Thoracic aorta (tissue), 2 donors: ENCODE measurements around the gene PARD3. TPM values are rescaled to one million over a fixed set of nuclear protein-coding genes. Genes with fewer than 3 reads are reported as not detected.

Experiments
- ATAC-seq: fragments of 150-250 bp; one replicate; pipeline ENCODE4 v1.8.0; 2017; ENCODE audit warnings: low read depth; ENCODE audit not compliant: insufficient number of reproducible peaks, low FRiP score
- DNase-seq: peaks from one replicate; pipeline ENCODE4 v3.0.0-alpha.2; 2020; ENCODE audit warnings: low spot score
- H3K27ac ChIP-seq, 2 donors: fragments of 200-600 bp; sonication (generic); 1 replicate in 1 of 2; 2 replicates in 1 of 2; pipeline ENCODE4 v1.5.1; 2016; ENCODE audit warnings: mild to moderate bottlenecking in 2 of 2, moderate library complexity in 2 of 2
- H3K27me3 ChIP-seq: fragments of 200-600 bp; sonication (generic); replicated peaks from 2 replicates; pipeline ENCODE4 v1.6.0; 2016; ENCODE audit warnings: mild to moderate bottlenecking; ENCODE audit not compliant: insufficient read depth
- H3K36me3 ChIP-seq: fragments of 200-600 bp; sonication (generic); one replicate; pipeline ENCODE4 v1.5.1; 2016
- H3K4me1 ChIP-seq, 2 donors: fragments of 200-600 bp; sonication (generic); 1 replicate in 1 of 2; 2 replicates in 1 of 2; pipeline versions ENCODE4 v1.5.1 to v1.6.0; 2016; ENCODE audit warnings: low read depth in 2 of 2, mild to moderate bottlenecking in 1 of 2; ENCODE audit not compliant: control insufficient read depth in 1 of 2
- H3K4me3 ChIP-seq: fragments of 200-600 bp; sonication (generic); 2 replicates; pipeline ENCODE4 v1.5.1; 2016; ENCODE audit warnings: mild to moderate bottlenecking
- H3K9me3 ChIP-seq: fragments of 200-600 bp; sonication (generic); 2 replicates; pipeline ENCODE4 v1.5.1; 2016
- total RNA-seq, 2 donors: library from RNA; depleted of rRNA; stranded (reverse); fragments of >200 nt; gene quantifications; one replicate each; pipeline versions ENCODE4 v1.1.0 to v1.2.3, GENCODE V29; 2016
- TF ChIP-seq, protein P1 (sequence below): fragments of 200-600 bp; sonication (generic); IDR thresholded peaks from one replicate; pipeline ENCODE4 v1.5.1; 2019; ENCODE audit warnings: antibody characterized with exemption

PARD3 gene
- total RNA-seq, 2 donors from 2014 or later: 16.7 to 34.5 TPM

DNA sequence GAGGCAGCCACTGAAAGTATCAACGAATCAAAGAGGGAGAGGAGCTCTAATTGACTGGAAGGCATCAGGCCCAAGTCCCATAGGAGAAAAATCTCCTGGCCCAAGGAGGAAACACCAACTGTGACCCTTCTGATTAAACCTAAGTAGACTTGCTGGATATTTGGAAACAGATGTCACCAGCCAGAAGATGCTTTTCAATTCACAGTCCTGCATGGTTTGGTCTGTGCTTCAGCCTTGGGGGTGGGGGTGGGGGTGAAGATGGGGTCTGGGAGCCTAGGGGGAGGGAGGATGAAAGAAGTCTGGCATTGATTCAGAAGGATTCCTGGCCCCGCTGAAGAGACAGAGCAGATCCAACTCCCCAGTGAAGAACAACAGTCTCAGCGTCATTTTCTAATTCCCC is 623.7 kb downstream of the PARD3 start:
- Histone ChIP-seq H3K27ac (no peak overlapping the region), H3K4me3 (no peak overlapping the region), H3K27me3 (no peaks in the 10 kb centered on the region), H3K4me1 (no peaks in the 10 kb centered on the region), H3K9me3 (no peaks in the 10 kb centered on the region), H3K36me3 (no peaks in the 10 kb centered on the region)
- TF ChIP-seq, protein P1, sequence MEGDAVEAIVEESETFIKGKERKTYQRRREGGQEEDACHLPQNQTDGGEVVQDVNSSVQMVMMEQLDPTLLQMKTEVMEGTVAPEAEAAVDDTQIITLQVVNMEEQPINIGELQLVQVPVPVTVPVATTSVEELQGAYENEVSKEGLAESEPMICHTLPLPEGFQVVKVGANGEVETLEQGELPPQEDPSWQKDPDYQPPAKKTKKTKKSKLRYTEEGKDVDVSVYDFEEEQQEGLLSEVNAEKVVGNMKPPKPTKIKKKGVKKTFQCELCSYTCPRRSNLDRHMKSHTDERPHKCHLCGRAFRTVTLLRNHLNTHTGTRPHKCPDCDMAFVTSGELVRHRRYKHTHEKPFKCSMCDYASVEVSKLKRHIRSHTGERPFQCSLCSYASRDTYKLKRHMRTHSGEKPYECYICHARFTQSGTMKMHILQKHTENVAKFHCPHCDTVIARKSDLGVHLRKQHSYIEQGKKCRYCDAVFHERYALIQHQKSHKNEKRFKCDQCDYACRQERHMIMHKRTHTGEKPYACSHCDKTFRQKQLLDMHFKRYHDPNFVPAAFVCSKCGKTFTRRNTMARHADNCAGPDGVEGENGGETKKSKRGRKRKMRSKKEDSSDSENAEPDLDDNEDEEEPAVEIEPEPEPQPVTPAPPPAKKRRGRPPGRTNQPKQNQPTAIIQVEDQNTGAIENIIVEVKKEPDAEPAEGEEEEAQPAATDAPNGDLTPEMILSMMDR: no peak
- DNase-seq (no peak), ATAC-seq (no peak)

- Histone ChIP-seq H3K4me3 (no peak overlapping the region), H3K9me3 (no peaks in the 10 kb centered on the region), H3K4me1 (no peaks in the 10 kb centered on the region), H3K27me3 (no peaks in the 10 kb centered on the region), H3K36me3 (no peaks in the 10 kb centered on the region), H3K27ac (no peak overlapping the region)
- TF ChIP-seq, protein P1: no peak
- no peak for DNase-seq
- ATAC-seq: no peak
These were observed 624.5 kb downstream of the PARD3 start for GRCh38 chr10:34190580-34190979.

DNA sequence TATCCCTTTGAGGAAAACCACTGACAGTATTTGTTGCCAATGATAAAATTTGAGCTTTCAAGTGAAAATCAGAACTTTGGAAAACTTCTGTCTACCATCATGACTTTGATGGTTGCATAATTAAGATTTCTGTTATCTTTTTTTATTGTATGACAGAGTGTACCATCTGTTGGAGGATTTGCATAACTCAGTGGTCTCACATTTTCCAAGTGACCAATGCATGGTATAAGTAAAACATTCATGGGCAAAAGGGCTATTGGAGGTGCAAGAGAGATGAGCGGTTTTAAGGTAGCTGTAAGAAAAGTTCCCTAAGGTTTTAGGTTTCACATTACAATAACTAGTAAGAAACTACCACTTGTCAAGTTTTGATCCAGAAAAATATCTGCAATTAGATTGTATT is 625.3 kb downstream of the PARD3 start:
- no peak for DNase-seq
- peaks cover 3 to 5% of the 10 kb centered on the region in 2 donors for H3K4me1 ChIP-seq
- ATAC-seq: no peak

GRCh38 chr10:34188221-34188620 is 626.9 kb downstream of the PARD3 start:
- Histone ChIP-seq H3K27me3 (no peaks in the 10 kb centered on the region), H3K4me1 (peaks cover 3 to 9% of the 10 kb centered on the region in 2 donors)

More for the DNA sequence above, 625.3 kb downstream of the PARD3 start:
- Histone ChIP-seq H3K4me3 (no peak overlapping the region), H3K27me3 (no peaks in the 10 kb centered on the region), H3K27ac (no peak overlapping the region), H3K36me3 (no peaks in the 10 kb centered on the region), H3K9me3 (no peaks in the 10 kb centered on the region)
- TF ChIP-seq, protein P1: no peak

DNA sequence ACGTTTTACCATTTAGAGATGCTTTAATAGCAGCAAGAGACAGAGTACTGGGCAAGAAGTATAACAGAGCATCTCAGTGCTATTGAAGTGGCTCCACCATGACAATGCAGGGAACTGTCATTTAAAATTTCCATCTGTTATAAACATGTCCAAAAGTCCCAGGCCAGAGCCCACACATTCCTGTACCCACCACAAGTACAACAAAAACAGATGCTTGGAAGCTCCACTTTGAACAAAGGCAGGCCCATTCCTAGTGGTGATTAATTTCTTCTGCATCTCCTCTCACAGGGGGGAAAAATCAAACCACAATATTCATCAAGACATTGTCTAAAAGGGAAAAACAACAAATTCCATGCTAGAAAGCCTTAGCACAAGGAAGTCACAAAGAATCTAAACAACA is 627.9 kb downstream of the PARD3 start:
- H3K27ac ChIP-seq: no peak overlapping the region

More at GRCh38 chr10:34188221-34188620, 626.9 kb downstream of the PARD3 start:
- no peaks in the 10 kb centered on the region for H3K36me3 ChIP-seq
- ATAC-seq: no peak
- DNase-seq: no peak
- H3K27ac ChIP-seq: no peak overlapping the region
- TF ChIP-seq, protein P1: no peak
- no peaks in the 10 kb centered on the region for H3K9me3 ChIP-seq
- H3K4me3 ChIP-seq: no peak overlapping the region

More for the DNA sequence above, 627.9 kb downstream of the PARD3 start:
- Histone ChIP-seq H3K4me1 (peaks cover 3 to 9% of the 10 kb centered on the region in 2 donors), H3K9me3 (no peaks in the 10 kb centered on the region), H3K27me3 (no peaks in the 10 kb centered on the region), H3K4me3 (no peak overlapping the region), H3K36me3 (no peaks in the 10 kb centered on the region)
- DNase-seq (no peak), ATAC-seq (no peak)
- TF ChIP-seq, protein P1: no peak
